Hematopoietic multipotent progenitor cell treated with erythropoietin and hydrocortisone succinate and interleukin-3 and kit ligand, for 8 days (in vitro differentiated cells): ENCODE results near the gene CPED1.
"Not testable (repeated sequence)": the region's sequence is repeated elsewhere in the genome, so short reads cannot be mapped to it uniquely, and the experiment has no call there.

Experiments used
- DNase-seq: peaks from one replicate; pipeline ENCODE4 v3.0.0-alpha.2; 2015

The CPED1 gene

DNA sequence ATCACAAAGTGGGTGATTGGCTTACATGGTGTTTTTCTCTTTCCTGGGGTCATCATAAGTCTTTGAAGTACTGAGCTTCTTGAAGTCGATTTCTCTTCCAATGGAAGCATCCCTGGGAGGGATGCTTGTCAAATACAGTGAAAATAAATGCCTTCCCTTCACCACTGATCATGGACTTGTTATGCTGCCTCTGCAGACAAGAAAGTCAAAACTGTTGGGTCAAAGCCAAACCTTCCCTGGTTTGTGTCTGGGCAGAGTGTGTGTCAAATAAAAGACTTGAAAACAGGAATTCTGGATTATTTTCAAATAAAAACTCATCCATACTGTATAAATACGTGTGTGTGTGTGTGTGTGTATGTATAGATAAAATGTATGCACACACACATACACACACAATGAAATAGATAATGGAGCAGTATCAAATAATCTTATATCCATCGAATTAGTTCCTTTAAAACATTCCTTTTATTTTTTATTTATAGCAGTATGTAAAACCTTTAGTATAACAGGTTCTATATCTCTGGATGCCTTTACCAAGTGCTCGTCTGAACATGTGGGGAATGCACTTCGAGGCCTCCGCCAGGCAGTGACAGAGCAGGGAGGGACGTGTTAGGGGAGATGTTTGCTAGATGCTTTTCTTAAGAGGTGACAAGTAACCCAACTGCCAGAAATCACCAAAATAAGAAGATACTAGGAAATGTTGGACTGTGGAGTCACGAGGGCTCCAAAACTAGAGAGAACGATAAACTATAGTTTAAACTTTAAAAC, 313.1 kb downstream of the CPED1 start:
- DNase-seq: no peak

DNA sequence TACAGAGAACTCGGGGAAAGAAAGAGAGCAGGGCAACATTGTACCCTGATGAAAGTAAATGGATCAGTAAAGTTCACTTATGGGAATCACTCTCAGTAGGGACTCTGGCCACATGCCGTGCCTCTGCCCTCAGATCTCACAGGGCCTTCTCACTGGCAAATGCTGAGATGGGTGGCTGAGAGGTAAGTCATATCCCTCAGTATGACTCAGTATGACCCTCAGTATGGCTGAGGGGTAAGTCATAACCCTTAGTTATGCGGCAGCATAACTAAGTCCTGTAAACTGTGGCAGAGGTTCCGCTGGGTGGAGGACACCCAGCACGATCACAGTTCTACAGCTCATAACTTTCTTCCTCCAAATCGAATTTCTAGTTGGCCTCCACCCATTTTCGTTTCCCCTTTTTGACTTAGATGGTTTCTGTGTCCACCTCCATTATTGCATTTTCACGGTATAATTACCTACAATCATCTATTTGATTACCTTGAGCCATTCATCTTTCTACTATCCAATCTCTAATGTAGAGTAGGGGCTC, 313.8 kb downstream of the CPED1 start:
- no peak for DNase-seq

DNA sequence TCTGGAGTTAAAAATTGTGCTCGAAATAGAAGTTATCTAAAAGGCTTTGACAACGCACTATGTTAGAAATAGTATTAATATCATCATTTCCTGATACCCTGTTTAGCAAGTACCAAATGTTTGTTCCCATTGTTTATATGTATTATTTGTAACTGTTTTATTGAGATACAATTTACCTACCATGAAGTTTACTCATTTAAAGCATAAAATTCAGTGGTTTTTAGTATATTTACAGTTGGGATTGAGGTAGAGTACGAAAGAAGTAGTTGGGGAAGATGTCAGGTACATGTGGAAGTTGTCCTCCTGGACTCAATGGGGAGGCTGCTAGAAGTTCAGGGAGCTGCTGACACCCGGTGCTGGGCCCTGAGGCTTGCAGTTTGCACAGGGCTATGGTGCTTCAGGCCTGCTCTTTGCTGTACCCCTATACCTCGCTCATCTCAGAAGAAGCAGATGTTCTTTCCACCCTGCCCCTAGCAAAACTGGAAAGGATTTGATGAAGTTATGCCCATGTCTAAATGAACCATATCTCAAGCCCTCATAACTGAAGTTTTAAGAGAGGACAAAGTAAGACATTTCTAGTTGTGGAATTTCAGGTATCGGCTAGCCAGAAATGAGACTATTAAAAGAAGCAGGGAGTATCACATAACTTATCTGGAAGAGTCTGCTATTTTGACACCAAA, 315.1 kb downstream of the CPED1 start:
- no peak for DNase-seq

DNA sequence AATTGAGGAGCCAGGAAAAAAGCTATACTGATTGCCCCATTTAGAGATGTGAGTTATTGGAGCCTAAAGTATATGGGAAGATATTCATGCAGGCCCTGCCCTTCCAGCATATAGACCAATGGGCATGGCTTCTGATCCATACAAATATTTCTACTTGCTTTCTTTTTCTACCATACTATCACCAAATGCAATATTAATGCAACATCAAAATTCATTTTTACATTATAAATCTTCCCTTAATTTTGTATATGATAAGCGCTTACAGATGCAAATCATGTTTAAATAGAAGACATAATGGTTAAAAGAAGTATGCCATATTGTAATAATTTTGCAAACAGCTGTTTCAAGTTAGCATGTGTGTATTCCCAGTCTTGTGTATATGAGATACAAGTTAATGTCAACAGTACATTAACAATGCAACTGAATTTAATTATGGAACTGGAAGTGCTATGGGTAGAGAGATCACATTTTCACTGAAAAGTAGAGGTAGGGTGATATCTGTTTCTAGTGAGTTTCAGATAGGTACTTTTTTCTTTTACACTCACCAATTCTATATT, 315.7 kb downstream of the CPED1 start:
- no peak for DNase-seq

DNA sequence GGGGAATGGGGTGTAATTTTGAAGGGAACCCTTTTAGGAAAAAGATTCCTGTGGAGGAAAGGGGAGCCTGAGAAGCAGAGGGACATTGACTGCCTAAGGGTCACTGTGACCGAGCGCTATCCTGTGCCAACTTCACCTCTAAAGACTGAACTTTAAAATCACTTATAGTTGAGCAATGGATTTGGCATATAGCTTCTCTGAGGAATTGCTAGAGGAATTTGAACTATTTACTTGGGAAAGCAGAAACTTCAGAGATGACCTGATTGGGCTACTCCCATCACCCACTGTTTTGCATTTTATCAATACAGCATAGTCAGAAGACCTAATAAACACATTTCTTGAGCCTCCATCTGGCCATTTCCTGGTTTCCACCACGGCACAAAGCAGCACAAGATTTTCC, 316.6 kb downstream of the CPED1 start:
- no peak for DNase-seq

DNA sequence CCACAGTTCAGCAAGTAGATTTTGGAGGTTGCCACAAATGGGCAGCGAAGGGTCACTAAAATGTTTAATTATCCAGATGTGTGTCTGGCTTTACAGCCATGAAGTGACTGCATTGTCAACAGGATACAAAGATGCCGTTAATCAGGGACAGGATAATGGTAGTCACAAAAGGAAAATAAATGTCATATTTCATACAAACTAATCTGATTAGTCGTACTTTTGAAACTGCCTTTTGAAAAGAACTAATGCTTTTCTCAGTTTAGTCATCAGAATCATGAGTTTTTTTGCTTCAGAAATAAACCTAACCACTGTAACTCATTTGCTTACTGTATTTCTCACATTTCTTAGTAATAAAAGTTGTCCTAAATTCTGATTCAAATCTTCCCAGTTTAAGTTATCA, 318.1 kb downstream of the CPED1 start:
- no peak for DNase-seq

DNA sequence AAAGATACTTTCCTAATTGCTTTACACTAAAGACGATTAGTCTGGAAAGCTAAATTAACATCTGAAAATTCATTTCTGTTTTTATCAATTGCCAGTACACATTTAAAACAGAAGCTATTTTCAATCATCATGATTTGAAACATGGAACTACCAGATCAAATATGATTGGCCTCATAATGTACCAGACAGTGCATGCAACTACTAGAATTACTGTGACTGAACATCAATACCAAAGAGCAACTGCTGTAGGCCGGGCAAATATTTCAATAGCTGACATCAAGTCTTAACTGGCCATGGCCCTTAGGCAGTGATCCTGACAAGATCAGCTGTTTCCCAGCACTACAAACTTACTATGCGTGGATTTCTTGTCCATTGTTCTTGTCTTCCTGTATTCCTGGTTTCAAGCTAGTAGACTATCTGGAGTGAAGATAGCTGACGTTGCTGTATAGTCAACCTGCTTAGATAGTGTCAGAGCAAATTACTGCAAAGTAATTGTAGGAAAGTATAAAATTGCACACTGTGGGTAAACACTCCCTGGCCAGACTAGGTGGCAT, 318.6 kb downstream of the CPED1 start:
- DNase-seq: no peak

DNA sequence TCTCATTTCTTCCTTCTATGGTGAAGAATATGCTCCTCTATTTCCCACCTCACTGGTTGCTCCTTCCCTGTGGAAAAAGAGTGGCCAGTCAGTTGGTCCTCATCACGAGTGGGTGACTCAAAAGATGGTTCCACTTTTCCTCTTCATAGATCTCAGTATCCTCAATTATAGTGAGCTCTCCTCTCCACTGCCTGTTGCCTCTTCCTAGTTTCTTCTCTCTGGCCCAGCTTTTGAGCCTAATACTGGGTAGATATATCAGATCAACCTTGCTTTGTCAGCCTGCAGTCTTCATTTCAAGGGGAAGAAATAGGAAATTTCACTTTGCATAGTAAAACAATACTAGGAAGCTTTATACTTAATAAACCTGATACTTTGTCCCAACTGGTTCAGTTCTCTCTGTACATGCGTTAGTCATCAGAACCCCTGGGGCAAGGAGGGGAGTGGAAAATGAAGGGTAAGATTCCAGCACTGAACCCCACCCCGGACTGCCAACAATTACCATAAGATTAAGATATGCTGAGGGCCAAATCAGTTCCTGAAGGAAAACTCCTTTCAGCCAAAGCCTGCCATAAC, 324.8 kb downstream of the CPED1 start:
- DNase-seq: no peak

DNA sequence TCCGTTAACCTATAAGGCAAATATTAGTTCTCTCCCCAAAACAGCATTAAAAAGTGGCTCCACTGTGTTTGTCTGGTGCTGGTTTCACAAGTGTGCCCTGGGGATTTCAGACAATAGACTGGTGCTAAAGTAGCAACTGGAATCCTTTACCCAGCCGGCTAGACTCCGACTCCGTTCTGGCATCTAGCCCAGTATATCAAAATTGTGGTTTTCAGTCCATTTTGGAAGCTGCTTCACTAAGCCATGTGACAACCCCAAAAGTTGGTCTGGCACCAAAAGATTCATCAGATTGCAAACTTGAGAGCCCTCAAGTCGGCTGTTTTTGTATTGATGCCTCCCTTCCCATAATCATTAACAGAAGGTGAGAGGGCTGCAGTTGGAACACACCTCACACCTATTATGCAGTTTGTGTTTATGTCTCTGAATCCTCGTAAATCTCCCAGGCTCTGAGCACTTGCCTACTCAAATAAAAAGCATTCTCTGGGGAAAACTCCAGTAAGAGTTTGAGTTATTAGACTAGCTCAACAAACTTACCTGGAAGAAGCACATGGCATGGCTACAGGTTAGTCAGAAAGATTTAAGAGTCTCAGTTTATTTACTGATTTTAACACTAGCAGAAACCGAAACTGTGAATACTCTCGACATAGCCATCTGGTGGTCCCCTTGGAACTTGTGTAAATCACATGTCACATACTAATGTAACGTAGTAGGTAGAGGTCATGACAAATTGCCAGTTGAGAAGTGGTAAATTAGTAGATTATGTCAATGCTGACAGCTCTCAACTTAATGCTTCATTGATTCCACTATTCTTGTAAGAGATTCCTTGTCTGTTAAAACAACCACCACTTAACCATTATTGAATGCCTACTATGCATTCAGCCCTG, 325.5 kb downstream of the CPED1 start:
- peak; percentile 6 for DNase-seq

DNA sequence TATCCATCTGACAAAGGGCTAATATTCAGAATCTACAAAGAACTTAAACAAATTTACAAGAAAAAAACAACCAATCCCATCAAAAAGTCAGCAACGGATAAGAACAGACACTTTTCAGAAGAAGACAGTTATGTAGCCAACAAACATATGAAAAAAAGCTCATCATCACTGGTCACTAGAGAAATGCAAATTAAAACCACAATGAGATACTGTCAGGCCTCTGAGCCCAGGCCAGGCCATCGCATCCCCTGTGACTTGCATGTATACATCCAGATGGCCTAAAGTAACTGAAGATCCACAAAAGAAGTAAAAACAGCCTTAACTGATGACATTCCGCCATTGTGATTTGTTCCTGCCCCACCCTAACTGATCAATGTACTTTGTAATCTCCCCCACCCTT, 326.7 kb downstream of the CPED1 start:
- not testable (repeated sequence) for DNase-seq

DNA sequence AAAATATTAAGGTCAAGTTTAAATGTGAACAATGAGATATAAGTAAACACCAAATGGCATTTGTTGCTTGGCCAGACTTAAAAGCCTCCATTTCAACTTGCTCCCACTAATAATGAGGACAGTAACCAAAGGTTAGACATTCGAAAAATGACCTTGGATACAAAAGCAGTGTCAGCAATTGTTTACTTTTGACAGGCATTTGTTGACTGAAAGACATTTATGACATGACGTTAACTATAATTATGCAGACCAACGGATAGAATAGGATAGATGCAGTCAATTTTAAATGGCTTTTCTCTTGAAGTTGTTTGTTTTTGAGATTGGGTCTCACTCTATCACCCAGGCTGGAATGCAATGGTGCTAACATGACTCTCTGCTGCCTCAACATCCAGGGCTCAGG, 333.9 kb downstream of the CPED1 start:
- no peak for DNase-seq

DNA sequence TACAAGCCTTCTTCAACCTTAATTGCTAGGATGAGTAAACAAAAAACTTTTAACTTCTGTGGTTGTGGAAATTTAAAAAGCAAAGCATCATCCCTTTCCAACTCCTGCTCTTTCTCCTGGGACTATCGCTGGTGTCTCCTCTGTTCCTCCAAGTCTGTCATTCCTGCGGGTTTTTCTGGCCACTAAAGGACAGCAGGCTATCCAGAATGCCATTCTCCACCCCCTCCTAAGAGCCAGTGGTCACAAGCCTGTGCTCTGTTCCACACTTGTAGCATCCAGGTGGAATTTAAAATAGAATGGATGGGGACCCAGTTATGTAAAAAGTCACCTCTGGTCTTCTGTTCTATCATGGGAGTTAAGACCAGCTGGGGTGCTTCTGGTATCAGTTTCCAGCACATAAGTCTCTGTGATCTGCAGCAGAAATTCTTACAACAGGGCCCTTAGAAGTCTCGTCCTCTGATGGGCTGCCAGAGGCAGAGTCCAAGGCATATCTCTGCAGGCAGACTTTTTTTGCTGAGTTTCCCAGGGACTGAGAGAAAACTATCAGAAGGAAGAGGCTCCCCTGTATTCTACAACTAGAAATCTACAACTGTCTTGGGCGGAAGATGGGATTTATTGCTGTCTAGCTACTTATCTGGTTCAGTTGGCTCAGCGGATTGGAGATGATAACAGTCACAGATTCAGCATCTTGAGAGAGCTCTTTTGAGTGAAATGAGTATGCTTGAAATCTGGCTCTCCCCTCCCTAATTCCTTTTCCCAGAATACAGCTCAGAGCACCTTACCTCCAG, 335.2 kb downstream of the CPED1 start:
- no peak for DNase-seq

DNA sequence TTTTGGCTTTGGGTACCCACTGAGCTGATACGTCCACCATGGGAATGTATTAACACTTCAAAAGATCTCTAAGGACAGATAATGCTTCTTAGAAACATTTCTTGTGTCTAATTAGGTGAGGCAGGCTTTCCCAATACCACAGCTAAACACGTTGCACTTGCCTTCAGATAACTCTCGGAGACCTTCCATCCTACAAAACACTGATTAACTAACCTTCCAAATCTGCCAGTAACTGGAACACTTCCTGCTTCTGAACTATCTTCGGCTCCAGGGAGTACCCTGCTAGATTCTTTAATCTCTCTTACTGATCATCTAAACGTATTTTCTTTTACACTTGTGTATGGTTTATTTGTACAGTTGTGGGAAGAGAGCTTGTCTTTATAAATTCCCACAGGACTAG, 339.2 kb downstream of the CPED1 start:
- no peak for DNase-seq

DNA sequence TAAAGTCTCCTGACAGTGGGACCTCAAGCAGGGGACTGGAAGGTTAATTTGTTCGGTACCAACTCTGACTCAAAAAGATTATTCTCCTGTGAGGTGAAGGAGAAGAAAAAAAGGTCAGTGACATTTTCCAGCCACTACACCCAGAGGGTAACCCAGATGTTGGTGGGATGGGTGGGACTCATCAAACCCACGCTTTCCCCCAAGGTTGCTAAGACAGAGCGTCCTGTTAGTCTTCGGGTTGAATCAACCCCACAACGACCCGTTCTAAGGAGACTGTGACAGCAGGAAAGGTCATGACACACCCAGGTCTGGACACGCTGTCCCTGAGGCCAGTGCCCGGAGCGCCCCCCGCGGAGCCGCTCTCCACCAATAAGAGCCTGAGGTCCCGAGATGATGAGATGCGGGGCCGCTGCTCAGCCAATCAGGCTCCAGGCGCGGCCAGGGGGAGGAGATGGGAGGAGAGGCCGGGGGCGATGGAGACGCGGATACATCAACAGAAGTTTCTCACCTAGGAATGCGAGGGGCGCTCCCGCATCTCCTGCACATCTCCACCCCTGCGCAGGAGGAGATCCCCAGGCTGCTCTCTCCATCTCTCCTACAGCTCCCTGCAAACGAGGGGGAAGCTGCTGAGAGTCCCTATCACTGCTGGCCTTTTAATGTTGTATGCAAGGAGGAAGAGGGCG, 340.1 kb downstream of the CPED1 start, which contains the start of gene WNT16:
Gene WNT16, plus strand, starts transcription at position 493 of the 683 bp plus-strand sequence. CDS start 293 bp downstream, outside the sequence.
- no peak for DNase-seq

DNA sequence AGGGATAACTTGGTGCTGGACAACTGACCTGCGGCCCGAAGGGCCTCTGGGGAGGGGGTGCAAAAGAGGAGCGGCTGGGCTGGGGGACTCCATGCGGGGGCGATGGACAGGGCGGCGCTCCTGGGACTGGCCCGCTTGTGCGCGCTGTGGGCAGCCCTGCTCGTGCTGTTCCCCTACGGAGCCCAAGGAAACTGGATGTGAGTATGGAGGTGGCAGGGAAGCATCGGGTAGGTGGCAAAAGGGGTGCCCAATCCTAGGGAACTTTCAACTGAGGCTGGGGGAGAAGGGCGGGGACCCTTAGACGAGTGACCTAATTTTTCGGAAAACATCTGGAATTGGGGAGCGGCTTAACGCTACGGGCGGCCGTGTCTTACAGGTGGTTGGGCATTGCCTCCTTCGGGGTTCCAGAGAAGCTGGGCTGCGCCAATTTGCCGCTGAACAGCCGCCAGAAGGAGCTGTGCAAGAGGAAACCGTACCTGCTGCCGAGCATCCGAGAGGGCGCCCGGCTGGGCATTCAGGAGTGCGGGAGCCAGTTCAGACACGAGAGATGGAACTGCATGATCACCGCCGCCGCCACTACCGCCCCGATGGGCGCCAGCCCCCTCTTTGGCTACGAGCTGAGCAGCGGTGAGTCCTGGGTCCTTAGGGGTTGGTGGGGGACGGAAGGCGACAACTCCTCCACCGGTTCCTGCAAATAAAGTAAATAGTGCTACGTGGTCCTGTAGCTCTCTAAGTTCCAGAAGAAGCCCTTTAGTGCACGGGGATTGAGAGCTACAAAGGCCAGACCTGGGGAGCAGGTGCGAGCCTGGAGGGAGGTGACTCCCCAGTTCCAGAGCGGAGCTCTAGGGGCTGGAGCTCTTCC, 340.9 kb downstream of the CPED1 start:
- DNase-seq: peak; percentile 12

DNA sequence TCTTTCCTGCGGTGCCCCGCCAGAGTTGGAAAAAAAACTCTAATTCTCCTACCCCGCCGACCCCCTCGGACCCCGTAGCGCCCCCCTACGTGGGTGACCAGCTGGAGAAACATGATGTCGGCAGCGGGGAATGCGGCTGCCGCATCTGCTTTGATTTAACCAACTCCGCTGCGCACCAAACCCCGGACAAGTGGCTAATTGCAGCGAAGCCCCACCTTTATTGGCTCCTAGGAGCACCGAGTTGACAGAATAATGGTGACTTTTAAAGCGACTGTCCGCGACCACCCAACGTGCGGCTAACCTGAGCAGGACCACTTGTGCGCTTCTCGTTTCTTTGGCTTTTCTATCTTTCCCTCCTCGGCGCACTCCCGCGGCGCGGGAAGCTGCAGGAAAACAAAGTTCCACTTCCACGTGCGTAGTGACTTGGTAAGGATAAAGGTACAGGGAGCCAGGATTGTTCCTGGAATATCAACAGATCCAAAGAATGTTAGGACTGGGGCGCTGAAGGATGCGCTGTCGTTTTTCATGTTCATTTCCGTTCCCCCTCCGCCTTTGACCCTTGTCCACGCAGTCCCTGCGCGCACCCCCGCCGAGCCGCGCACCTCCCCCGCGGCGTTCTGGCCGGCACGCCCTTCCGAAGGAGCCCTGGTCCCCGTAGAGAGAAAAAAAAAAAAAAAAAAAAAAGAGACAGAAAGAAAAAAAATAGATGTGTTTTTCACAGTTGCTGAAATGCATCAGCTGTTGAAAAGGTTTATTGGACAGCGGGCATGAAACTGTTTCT, 341.7 kb downstream of the CPED1 start:
- DNase-seq: no peak

DNA sequence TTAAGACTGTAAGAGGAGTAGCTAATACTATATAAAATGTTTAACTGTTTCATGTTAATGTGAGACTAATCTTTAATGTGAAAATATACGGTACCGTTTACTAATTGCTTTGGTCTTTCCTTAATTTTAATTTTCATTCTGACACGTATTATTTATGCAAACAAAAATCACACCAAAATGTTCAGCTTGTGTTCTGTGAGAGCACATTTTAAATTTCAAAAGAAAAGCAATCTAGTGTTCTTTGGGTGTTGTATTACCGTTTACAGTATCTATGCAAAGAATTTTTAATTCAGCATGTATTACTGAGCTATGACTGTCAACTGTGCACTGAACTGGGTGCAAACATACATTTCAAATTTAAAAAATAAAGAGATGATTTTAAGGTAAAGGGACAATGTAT, 342.5 kb downstream of the CPED1 start:
- DNase-seq: no peak

DNA sequence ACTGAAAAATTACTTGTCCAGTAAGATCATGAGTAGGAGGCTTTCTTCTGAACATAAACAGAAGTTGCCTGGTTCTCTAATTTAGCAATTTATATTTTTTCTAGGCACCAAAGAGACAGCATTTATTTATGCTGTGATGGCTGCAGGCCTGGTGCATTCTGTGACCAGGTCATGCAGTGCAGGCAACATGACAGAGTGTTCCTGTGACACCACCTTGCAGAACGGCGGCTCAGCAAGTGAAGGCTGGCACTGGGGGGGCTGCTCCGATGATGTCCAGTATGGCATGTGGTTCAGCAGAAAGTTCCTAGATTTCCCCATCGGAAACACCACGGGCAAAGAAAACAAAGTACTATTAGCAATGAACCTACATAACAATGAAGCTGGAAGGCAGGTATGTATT, 343.1 kb downstream of the CPED1 start:
- no peak for DNase-seq

DNA sequence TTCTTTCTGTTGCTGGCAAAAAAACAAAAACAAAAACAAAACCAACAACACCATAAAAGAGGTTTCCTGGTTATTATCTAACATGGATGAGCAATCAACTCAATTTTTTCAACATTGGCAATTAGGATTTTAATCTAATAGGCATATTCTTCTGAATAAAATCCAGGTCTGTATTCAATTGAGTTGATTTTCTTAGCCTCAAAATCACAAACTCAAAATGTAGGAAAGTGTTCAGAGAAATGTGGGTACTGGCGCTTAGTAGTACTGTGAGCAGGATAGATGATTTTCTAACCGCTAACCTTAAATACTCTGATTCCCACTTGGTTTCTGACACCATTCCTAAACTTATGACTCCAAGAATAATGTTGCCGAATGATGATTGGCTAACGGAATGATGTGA, 345.9 kb downstream of the CPED1 start:
- no peak for DNase-seq
